ENCODE data around the gene COL5A1. TPM values are rescaled to one million over a fixed set of nuclear protein-coding genes. Genes with fewer than 3 reads are reported as not detected.

COL5A1 gene
- total RNA-seq, 1 donor from 2014 or later, result 1,552 TPM

DNA sequence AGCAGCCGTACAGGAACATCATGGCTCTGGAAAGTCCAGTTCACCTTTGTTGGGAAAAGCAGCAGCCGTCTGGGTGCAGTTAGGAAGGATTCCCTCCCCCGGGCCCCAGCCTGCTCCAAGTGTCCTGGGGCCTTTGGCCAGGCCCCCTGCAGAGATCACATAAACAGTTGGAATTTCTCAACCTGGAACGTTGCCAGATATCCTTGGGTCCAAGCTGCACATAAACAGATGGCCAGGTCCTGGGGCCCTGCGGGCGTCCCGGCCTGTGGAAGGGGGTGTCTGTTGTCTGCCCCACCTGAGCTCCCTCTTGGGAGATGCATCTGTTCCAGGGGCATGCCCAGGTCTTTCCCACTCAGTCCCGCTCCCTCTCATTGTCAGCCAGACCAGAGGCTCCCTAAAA, 92.7 kb downstream of the COL5A1 start:
- H3K4me1 Mint-ChIP-seq (ENCODE audit: unreplicated experiment), result peaks cover 46% of the 10 kb centered on the region
- no peaks in the 10 kb centered on the region for H3K27me3 Mint-ChIP-seq (ENCODE audit: unreplicated experiment)
- H3K36me3 Mint-ChIP-seq (ENCODE audit: unreplicated experiment), result peaks cover 28% of the 10 kb centered on the region
- no peak for DNase-seq (ENCODE audit: extremely low spot score, unreplicated experiment)
- H3K9me3 Mint-ChIP-seq (ENCODE audit: unreplicated experiment), result no peaks in the 10 kb centered on the region
- TF ChIP-seq, protein P1, sequence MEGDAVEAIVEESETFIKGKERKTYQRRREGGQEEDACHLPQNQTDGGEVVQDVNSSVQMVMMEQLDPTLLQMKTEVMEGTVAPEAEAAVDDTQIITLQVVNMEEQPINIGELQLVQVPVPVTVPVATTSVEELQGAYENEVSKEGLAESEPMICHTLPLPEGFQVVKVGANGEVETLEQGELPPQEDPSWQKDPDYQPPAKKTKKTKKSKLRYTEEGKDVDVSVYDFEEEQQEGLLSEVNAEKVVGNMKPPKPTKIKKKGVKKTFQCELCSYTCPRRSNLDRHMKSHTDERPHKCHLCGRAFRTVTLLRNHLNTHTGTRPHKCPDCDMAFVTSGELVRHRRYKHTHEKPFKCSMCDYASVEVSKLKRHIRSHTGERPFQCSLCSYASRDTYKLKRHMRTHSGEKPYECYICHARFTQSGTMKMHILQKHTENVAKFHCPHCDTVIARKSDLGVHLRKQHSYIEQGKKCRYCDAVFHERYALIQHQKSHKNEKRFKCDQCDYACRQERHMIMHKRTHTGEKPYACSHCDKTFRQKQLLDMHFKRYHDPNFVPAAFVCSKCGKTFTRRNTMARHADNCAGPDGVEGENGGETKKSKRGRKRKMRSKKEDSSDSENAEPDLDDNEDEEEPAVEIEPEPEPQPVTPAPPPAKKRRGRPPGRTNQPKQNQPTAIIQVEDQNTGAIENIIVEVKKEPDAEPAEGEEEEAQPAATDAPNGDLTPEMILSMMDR (IDR thresholded peaks at IDR 0.05), result no peak
- no peak overlapping the region for H3K4me3 Mint-ChIP-seq (ENCODE audit: unreplicated experiment)
- peak overlapping the region; percentile 73 for H3K27ac Mint-ChIP-seq (ENCODE audit: unreplicated experiment)

DNA sequence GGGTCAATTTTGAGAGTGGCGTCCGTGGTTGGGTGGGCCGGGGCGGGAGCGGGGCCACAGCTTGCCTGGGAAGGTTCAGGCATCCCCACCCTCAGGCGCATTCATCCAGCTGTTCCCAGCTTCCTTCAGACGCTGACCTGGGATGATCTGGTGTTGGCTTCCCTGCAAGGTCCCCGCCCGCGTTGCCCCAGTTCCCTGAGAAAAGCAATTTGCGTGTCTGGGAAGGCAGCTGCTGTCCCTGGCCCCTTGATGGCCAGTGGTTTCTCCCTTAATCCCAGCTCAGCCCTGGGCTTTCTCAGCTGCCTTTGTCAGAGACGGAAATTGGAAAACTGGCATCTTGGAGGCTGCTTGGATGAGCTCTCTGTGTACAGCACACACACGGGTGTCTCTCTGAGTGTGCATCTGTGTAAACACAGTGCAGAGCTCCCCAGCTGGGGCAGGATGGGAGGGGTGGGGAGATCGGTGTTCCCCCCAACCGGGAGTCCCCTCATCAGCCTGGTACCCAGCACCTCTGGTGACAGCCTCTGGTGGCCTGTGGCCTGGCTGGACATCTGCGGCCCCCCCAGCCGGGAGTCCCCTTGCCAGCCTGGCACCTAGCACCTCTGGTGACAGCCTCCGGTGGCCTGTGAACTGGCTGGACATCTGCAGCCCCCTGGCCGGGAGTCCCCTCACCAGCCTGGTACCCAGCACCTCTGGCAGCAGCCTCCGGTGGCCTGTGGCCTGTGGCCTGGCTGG, 94.0 kb downstream of the COL5A1 start:
- H3K27me3 Mint-ChIP-seq (ENCODE audit: unreplicated experiment), result no peaks in the 10 kb centered on the region
- H3K9me3 Mint-ChIP-seq (ENCODE audit: unreplicated experiment), result no peaks in the 10 kb centered on the region
- peaks cover 45% of the 10 kb centered on the region for H3K4me1 Mint-ChIP-seq (ENCODE audit: unreplicated experiment)
- H3K4me3 Mint-ChIP-seq (ENCODE audit: unreplicated experiment), result no peak overlapping the region
- peaks cover 32% of the 10 kb centered on the region for H3K36me3 Mint-ChIP-seq (ENCODE audit: unreplicated experiment)
- DNase-seq (ENCODE audit: extremely low spot score, unreplicated experiment), result no peak
- H3K27ac Mint-ChIP-seq (ENCODE audit: unreplicated experiment), result peak overlapping the region; percentile 73
- TF ChIP-seq, protein P1 (IDR thresholded peaks at IDR 0.05), result no peak

DNA sequence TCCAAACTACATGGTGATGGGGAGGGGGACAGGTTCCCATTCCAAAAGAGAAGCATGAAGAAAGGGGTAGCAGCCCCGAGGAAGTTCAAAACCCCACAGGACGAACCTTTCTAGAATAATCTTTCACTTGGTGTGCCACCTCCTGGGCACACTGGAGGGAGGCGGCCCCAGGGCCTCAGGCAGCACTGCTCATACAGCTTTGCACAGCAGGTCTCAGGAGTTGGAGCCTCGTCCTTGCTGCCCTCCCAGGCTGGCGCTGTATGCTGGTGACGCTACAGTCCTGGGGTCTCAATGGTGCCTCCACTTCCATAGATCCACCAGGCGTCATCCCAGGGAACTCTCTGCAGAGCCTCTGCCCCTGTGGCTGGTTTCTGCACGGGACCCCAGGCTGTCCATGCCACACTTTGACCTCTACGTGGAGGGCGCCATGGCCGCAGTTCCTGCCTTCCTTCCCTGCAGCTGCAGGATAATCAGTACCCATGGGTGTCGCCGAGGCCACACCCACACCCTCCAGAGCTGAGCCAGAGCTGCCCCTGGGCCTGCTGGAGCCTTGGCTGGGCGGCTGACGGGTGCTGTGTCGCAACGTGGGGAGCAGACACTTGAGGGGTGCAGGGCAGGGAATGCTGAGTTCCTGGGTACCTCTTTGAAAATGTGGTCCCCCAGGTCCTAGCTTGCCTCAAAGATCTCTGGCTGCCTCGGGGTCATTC, 95.3 kb downstream of the COL5A1 start:
- Mint-ChIP-seq H3K4me1 (ENCODE audit: unreplicated experiment) (peaks cover 43% of the 10 kb centered on the region), H3K9me3 (ENCODE audit: unreplicated experiment) (no peaks in the 10 kb centered on the region), H3K27me3 (ENCODE audit: unreplicated experiment) (no peaks in the 10 kb centered on the region), H3K36me3 (ENCODE audit: unreplicated experiment) (peaks cover 30% of the 10 kb centered on the region), H3K4me3 (ENCODE audit: unreplicated experiment) (no peak overlapping the region), H3K27ac (ENCODE audit: unreplicated experiment) (peak overlapping the region; percentile 59)
- TF ChIP-seq, protein P1 (IDR thresholded peaks at IDR 0.05), result no peak
- DNase-seq (ENCODE audit: extremely low spot score, unreplicated experiment), result no peak

DNA sequence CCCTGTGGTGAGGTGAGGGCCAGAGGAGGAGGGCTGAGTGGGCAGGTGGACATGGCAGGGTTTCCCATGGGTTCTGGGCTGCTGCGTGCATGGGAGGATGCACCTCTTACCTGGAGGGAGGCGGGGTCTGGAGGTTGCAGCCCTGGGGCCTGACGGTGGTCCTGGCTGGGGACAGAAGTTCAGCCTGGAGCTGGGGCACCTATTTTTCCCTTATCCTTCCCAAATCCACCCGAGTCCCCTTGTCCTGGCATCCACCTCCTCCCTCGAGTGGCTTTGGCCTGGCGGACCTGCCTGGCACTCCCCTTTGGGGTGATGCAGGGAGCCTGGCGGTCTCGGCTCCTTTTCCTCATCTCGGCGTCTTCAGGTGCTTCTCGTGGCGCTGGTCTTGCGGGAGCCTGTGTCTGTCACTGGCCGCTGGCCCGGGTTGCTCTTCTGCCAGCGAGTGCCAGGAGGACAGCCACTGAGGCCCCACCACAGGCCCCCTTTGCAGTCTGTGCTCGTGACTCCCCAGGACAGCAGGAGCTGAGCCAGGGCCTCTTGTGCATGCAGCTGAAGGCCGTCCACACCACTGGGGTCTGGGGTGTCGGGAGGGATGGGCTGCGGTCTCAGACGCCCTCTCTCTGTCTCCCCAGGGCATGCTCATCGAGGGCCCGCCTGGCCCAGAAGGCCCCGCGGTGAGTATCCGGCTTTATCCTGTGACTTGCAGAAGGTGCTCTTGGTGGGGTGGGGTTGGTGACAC, 96.4 kb downstream of the COL5A1 start:
- Mint-ChIP-seq H3K9me3 (ENCODE audit: unreplicated experiment) (no peaks in the 10 kb centered on the region), H3K4me1 (ENCODE audit: unreplicated experiment) (peaks cover 40% of the 10 kb centered on the region), H3K4me3 (ENCODE audit: unreplicated experiment) (no peak overlapping the region), H3K36me3 (ENCODE audit: unreplicated experiment) (peaks cover 26% of the 10 kb centered on the region), H3K27ac (ENCODE audit: unreplicated experiment) (peak overlapping the region; percentile 7), H3K27me3 (ENCODE audit: unreplicated experiment) (no peaks in the 10 kb centered on the region)
- DNase-seq (ENCODE audit: extremely low spot score, unreplicated experiment), result no peak
- TF ChIP-seq, protein P1 (IDR thresholded peaks at IDR 0.05), result no peak

All from osteocyte (in vitro differentiated cells).